Muscle of leg (tissue), 11 donors: ENCODE data around the gene CDC42EP1. TPM values are rescaled to one million over a fixed set of nuclear protein-coding genes. Genes with fewer than 3 reads are reported as not detected.
"Not testable (repeated sequence)": the region's sequence is repeated elsewhere in the genome, so short reads cannot be mapped to it uniquely, and the experiment has no call there.

Source experiments
- DNase-seq: peaks from one replicate; pipeline ENCODE4 v3.0.0; 2013
- H3K27ac ChIP-seq: one replicate; pipeline ENCODE4 v1.5.1; 2013; ENCODE audit warnings: mild to moderate bottlenecking, low read length, control low read depth
- H3K27me3 ChIP-seq: one replicate; pipeline ENCODE4 v1.6.1; 2013; ENCODE audit warnings: low read length; ENCODE audit not compliant: control insufficient read depth, insufficient read depth
- H3K36me3 ChIP-seq: one replicate; pipeline ENCODE4 v1.6.1; 2013; ENCODE audit warnings: low read length; ENCODE audit not compliant: control insufficient read depth, insufficient read depth
- H3K4me1 ChIP-seq: one replicate; pipeline ENCODE4 v1.6.1; 2013; ENCODE audit warnings: low read length; ENCODE audit not compliant: control insufficient read depth, insufficient read depth
- H3K4me3 ChIP-seq: one replicate; pipeline ENCODE4 v1.5.1; 2013; ENCODE audit warnings: low read length, control low read depth
- H3K9me3 ChIP-seq: replicated peaks from 2 replicates; pipeline ENCODE4 v1.6.1; 2013; ENCODE audit warnings: low read depth, low read length; ENCODE audit not compliant: control insufficient read depth
- WGBS: methylation state at CpG from one replicate; pipeline ENCODE4 v1.1.5; 2013; ENCODE audit warnings: missing lambda C conversion rate; ENCODE audit not compliant: insufficient coverage; 5-methylcytosine and 5-hydroxymethylcytosine counted together
- polyA plus RNA-seq, 8 donors: library from polyadenylated mRNA; unstranded; fragments of 120-200 nt; gene quantifications; one replicate each; pipeline versions ENCODE4 v1.2.1 to v1.2.3, GENCODE V29; 2013; ENCODE audit warnings: inconsistent platforms in 1 of 8, low replicate concordance in 1 of 8; ENCODE audit not compliant: insufficient read length in 8 of 8, insufficient read depth in 1 of 8
- total RNA-seq: library from RNA; stranded (reverse); fragments of 120-200 nt; gene quantifications from one replicate; pipeline ENCODE4 v1.2.4, GENCODE V29; 2013

Gene CDC42EP1
- total and polyA plus RNA-seq, 9 donors, result 14.9 to 53.9 (median 50.3) TPM

- H3K9me3 ChIP-seq, result no peaks in the 10 kb centered on the region
- H3K4me3 ChIP-seq, result no peak overlapping the region
- no peaks in the 10 kb centered on the region for H3K36me3 ChIP-seq
- H3K4me1 ChIP-seq, result peaks cover 16% of the 10 kb centered on the region
- no peak for DNase-seq
- no peaks in the 10 kb centered on the region for H3K27me3 ChIP-seq
- no peak overlapping the region for H3K27ac ChIP-seq
- 33% methylated on average over 1 of the region's 4 CpGs for WGBS
These were observed 40.9 kb downstream of the CDC42EP1 start for GRCh38 chr22:37601203-37601539.

- DNase-seq, result peak; percentile 58
- H3K9me3 ChIP-seq, result no peaks in the 10 kb centered on the region
- no peak overlapping the region for H3K27ac ChIP-seq
- H3K27me3 ChIP-seq, result no peaks in the 10 kb centered on the region
- H3K36me3 ChIP-seq, result no peaks in the 10 kb centered on the region
- H3K4me3 ChIP-seq, result no peak overlapping the region
- 29% methylated on average over 8 of the region's 14 CpGs for WGBS
- H3K4me1 ChIP-seq, result peaks cover 16% of the 10 kb centered on the region
These were observed 41.5 kb downstream of the CDC42EP1 start for GRCh38 chr22:37601540-37602442.

- WGBS, result 74% methylated on average over 5 of the region's 5 CpGs
- H3K4me3 ChIP-seq, result not testable (repeated sequence)
These were observed 42.4 kb downstream of the CDC42EP1 start for GRCh38 chr22:37602546-37603277.

GRCh38 chr22:37604074-37604473 lies 43.8 kb downstream of the CDC42EP1 start:
- no peak for DNase-seq
- H3K36me3 ChIP-seq, result no peaks in the 10 kb centered on the region
- H3K27me3 ChIP-seq, result no peaks in the 10 kb centered on the region
- no peaks in the 10 kb centered on the region for H3K9me3 ChIP-seq
- no peak overlapping the region for H3K4me3 ChIP-seq
- WGBS, result 100% methylated on average over 3 of the region's 6 CpGs
- peaks cover 26% of the 10 kb centered on the region for H3K4me1 ChIP-seq
- no peak overlapping the region for H3K27ac ChIP-seq

More at GRCh38 chr22:37602546-37603277, 42.4 kb downstream of the CDC42EP1 start:
- not testable (repeated sequence) for H3K27me3 ChIP-seq, H3K36me3 ChIP-seq, DNase-seq, H3K27ac ChIP-seq, H3K9me3 ChIP-seq
- H3K4me1 ChIP-seq, result peaks cover 25% of the 10 kb centered on the region

GRCh38 chr22:37604875-37605274 lies 44.6 kb downstream of the CDC42EP1 start:
- Histone ChIP-seq H3K27me3 (no peaks in the 10 kb centered on the region), H3K27ac (no peak overlapping the region), H3K36me3 (no peaks in the 10 kb centered on the region), H3K4me1 (peaks cover 27% of the 10 kb centered on the region), H3K4me3 (no peak overlapping the region), H3K9me3 (no peaks in the 10 kb centered on the region)
- no peak for DNase-seq
- 54% methylated on average over 3 of the region's 5 CpGs for WGBS

- peaks cover 5% of the 10 kb centered on the region for H3K36me3 ChIP-seq
- H3K9me3 ChIP-seq, result no peaks in the 10 kb centered on the region
- H3K27ac ChIP-seq, result peak overlapping the region; percentile 100
- WGBS, result 2% methylated on average over 18 of the region's 44 CpGs
- DNase-seq, result peak; percentile 84
- H3K4me3 ChIP-seq, result peak overlapping the region; percentile 18
- peaks cover 38% of the 10 kb centered on the region for H3K4me1 ChIP-seq
- H3K27me3 ChIP-seq, result no peaks in the 10 kb centered on the region
These were observed 47.0 kb downstream of the CDC42EP1 start for GRCh38 chr22:37607010-37607934.

- 1% methylated on average over 11 of the region's 17 CpGs for WGBS
- Histone ChIP-seq H3K27ac (peak overlapping the region; percentile 100), H3K4me1 (peaks cover 41% of the 10 kb centered on the region), H3K4me3 (peak overlapping the region; percentile 89), H3K27me3 (no peaks in the 10 kb centered on the region), H3K9me3 (no peaks in the 10 kb centered on the region), H3K36me3 (peaks cover 6% of the 10 kb centered on the region)
- DNase-seq, result no peak
These were observed 47.7 kb downstream of the CDC42EP1 start for GRCh38 chr22:37607935-37608476.

GRCh38 chr22:37608477-37609239 lies 48.4 kb downstream of the CDC42EP1 start, which contains the start of gene GGA1:
TSS of gene GGA1 (plus strand) at chr22:37608834. CDS start at chr22:37608861, 27 bp downstream.
- H3K36me3 ChIP-seq, result peaks cover 8% of the 10 kb centered on the region

More at GRCh38 chr22:37608477-37609239, 48.4 kb downstream of the CDC42EP1 start, which contains the start of gene GGA1:
- under 1% methylated on average over 66 of the region's 82 CpGs for WGBS
- Histone ChIP-seq H3K4me3 (peak within 1 kb of the TSS; percentile 89), H3K27ac (peak within 1 kb of the TSS; percentile 100), H3K4me1 (peaks cover 45% of the 10 kb centered on the region), H3K27me3 (no peaks in the 10 kb centered on the region), H3K9me3 (no peaks in the 10 kb centered on the region)
- peak; percentile 99 for DNase-seq
